SHP77 (cell line): Measurements from ENCODE around the gene ARID5B.

ENCODE experiments used
- DNase-seq, 2 experiments: peaks; one replicate each; lab custom pipeline; 2025; lab: John Stamatoyannopoulos, UW

The ARID5B gene

GRCh38 chr10:62031507-62031906, 130.0 kb downstream of the ARID5B start:
- no peak for DNase-seq

GRCh38 chr10:62033125-62033524, 131.6 kb downstream of the ARID5B start:
- DNase-seq = no peak

GRCh38 chr10:62034096-62034640, 132.7 kb downstream of the ARID5B start:
- DNase-seq = no peak

GRCh38 chr10:62036186-62037081, 134.9 kb downstream of the ARID5B start:
- peak in 1 of 2 experiments; percentile 20 for DNase-seq

- DNase-seq = no peak
These were observed 135.8 kb downstream of the ARID5B start for GRCh38 chr10:62037166-62037831.

- no peak for DNase-seq
These were observed 136.6 kb downstream of the ARID5B start for GRCh38 chr10:62037890-62038608.

GRCh38 chr10:62038609-62039190, 137.2 kb downstream of the ARID5B start:
- DNase-seq = peak; percentile 35 to 38

GRCh38 chr10:62039954-62040353, 138.5 kb downstream of the ARID5B start:
- DNase-seq = no peak

GRCh38 chr10:62040881-62041280, 139.4 kb downstream of the ARID5B start:
- DNase-seq = no peak

- no peak for DNase-seq
These were observed 142.0 kb downstream of the ARID5B start for GRCh38 chr10:62043421-62044021.

GRCh38 chr10:62044566-62044965, 143.1 kb downstream of the ARID5B start:
- DNase-seq = no peak

GRCh38 chr10:62045765-62046521, 144.4 kb downstream of the ARID5B start:
- DNase-seq = no peak

GRCh38 chr10:62046522-62047227, 145.2 kb downstream of the ARID5B start:
- no peak for DNase-seq

GRCh38 chr10:62047228-62047892, 145.9 kb downstream of the ARID5B start:
- DNase-seq = no peak

GRCh38 chr10:62047960-62048383, 146.5 kb downstream of the ARID5B start:
- DNase-seq = no peak

- no peak for DNase-seq
These were observed 147.0 kb downstream of the ARID5B start for GRCh38 chr10:62048470-62048869.

GRCh38 chr10:62048919-62049623, 147.6 kb downstream of the ARID5B start:
- DNase-seq = peak; percentile 66 to 70

GRCh38 chr10:62049624-62050345, 148.3 kb downstream of the ARID5B start:
- no peak for DNase-seq
